ENCODE measurements around the gene CERK.
"Not testable (repeated sequence)": the region's sequence is repeated elsewhere in the genome, so short reads cannot be mapped to it uniquely, and the experiment has no call there.

Gene CERK, protein sequence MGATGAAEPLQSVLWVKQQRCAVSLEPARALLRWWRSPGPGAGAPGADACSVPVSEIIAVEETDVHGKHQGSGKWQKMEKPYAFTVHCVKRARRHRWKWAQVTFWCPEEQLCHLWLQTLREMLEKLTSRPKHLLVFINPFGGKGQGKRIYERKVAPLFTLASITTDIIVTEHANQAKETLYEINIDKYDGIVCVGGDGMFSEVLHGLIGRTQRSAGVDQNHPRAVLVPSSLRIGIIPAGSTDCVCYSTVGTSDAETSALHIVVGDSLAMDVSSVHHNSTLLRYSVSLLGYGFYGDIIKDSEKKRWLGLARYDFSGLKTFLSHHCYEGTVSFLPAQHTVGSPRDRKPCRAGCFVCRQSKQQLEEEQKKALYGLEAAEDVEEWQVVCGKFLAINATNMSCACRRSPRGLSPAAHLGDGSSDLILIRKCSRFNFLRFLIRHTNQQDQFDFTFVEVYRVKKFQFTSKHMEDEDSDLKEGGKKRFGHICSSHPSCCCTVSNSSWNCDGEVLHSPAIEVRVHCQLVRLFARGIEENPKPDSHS

DNA sequence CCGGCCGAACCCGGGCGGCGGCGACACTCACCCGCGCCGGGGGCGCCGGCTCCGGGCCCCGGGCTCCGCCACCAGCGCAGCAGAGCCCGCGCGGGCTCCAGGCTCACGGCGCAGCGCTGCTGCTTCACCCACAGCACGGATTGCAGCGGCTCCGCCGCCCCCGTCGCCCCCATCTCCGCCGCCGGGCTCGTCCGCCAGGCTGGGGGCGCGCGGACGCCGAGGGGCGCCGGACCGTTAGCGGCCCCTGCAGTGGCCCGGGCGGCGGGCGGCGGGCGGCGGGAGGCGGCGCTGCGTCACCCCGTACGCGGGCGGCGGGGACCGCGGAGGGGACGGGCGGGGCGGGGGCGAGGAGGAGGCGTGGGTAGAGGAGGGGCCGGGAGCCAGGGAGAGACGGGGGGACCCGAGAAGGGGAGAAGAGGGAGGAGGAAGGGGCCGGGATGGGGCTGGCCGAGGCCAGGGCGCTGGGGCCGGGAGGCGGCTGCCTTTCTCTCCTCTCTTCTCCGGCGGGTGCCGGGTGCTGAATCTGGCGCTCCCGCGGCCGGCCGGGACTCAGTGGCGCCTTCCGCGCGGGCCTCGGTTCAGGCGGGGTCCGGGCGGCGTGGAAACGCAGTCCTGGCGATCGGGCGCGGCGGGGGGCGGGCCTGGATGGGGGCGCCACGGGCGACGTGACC, at the start of gene CERK:
TSS of gene CERK (minus strand) at position 277 of the 671 bp plus-strand sequence. CDS start at position 173, 104 bp downstream.
- peak; percentile 62 for DNase-seq

DNA sequence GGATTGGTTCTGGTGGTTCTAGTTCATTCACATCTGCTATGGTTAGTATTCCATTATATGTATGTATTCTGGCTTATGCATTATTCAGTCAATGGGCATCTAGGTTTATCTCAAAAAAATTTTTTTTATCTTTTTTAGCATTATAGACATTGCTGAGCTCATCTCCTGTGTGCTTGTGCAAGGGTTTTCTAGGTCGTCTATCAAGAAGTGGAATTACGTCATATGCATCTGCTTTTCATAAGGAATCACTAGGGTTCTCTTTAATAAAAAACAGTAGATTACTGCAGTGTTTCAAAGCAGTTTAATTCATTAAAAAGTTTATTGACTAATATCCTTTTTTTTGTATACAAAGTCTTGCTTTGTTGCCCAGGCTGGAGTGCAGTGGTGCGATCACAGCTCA, 45.7 kb upstream of the CERK start:
- no peak for DNase-seq

DNA sequence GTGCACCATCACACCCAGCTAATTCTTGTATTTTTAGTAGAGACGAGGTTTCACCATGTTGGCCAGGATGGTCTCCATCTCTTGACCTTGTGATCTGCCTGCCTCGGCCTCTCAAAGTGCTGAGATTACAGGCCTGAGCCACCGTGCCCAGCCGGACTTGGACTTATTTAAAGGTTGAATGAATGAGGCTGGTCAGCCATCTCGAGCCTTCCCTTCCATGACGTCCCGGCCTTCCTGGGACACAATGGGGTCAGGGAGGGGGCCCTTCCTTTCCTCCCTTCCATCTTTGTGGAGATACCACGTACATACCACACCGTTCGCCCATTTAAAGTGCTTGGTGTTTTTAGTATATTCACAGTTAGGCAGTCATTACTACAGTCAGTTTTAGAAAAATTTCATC, 44.1 kb upstream of the CERK start:
- DNase-seq, result not testable (repeated sequence)

DNA sequence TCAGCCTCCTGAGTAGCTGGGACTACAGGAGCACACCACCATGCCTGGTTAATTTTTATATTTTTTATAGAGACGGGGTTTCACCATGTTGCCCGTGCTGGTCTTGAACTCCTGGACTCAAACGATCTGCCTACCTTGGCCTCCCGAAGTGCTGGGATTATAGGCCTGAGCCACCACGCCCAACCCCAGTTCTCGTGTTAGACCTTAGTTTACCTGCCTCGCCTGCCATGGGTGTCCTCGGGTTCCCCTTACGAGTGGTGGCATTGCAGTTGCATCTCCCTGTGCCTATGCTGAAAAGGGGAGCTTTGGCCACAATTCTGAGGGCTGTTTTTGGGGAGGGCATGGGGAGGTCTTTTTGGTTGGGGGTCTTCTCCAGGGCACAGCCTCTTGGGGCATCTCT, 43.2 kb upstream of the CERK start:
- no peak for DNase-seq

DNA sequence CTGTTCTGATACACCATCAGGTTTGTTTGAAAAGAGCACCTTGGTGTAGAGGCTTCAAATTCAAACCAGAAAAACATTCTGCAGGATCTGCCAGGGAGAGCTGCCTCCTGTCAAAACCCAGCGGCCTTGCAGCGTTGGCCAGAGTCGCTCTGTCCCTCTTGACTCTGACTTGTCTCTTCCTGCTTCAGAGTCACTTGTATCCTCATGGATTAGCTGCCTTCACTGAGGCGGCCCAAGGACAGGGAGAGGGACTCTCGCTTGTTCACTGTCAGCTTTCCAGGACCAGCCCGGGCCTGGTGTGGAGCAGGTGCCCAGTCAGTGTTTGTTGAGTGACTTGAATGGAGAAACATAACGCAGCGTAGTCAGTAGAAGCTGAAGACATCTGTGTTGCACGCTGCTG, 42.4 kb upstream of the CERK start:
- no peak for DNase-seq

DNA sequence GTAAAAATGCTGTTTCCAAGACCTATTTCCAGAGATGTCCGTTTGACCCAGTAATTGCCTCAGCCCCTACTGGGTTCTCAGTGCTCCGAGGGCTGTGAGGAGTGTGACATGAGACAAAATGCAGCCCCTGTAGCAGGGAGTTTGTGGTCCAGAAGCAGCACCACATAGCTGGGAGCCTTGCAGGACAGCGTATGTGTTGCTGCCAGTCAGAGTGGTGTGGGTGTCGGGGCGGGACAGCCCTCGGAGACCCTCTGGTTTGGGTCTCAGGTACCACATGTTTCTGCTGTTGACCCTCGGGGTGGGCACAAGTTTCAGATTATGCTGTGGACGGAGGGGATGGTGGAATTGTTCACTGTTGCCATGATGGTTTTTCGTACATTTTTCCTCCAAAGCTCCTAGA, 41.6 kb upstream of the CERK start:
- DNase-seq, result no peak

DNA sequence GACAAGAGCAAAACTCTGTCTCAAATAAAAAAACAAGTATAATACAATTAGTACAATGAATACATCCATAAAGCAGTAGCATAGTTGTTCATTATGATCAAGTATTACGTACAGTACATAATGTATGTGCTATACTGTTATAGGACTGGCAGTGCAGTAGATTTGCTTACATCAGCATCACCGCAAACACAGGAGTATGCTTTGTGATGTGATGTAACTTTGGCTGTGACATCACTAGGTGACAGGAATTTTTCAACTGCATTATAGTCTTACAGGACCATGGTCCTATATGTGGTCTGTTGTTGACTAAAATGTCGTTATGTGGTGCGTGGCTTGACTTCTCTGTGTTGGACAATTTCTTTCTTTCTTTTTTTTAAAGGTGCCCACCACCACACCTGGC, 41.0 kb upstream of the CERK start:
- DNase-seq, result no peak

DNA sequence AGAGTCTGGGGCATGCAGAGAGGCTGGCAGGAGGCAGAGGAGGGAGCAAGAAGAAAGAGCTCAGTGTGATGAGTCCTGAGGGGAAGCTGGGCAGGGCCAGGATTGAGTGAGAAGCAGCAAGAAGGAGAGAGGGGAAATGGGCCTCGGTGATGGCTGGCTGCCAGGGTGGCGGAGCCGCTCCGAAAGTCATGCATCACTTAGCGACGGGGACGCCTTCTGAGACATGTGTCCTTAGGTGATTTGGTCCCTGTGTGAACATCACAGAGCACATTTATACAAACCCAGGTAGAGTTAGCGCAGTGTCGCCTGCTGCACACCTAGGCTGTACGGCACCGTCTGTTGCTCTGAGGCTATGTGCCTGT, 39.5 kb upstream of the CERK start:
- peak; percentile 57 for DNase-seq

DNA sequence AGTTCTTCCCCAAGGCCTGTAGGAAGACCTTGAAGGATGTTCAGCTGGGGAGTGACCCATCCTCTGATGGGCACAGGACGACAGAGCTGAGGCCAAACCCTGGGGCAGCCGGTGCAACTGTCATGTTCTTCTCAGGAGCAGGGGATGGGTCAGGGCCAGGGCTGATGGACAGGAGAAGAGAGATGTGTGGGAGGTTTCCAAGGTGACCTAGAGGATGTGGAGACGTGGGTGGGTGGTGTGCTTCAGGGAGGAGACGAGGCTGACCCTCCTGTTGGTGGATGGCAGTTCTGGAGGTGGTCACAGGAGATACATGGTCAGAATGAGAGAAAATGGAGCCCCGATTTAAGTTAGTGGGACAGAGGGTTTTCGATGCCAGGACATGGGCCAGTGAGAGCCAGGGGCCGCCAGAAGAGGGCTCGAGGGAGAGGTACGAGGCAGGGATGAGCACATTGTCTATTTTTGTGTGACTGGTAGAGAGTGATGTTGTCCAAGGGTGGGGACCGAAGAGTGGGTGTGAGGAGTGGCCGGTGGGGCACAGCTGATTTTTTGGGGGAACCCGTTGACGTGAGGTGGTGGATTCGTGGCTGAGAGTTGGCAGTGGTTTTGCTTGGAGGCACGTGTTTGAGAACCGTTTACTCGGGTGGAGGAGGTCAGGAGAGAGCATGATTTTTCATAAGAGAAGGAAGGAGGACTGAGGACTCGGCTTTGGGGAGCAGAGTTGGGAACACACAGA, 39.0 kb upstream of the CERK start:
- no peak for DNase-seq

DNA sequence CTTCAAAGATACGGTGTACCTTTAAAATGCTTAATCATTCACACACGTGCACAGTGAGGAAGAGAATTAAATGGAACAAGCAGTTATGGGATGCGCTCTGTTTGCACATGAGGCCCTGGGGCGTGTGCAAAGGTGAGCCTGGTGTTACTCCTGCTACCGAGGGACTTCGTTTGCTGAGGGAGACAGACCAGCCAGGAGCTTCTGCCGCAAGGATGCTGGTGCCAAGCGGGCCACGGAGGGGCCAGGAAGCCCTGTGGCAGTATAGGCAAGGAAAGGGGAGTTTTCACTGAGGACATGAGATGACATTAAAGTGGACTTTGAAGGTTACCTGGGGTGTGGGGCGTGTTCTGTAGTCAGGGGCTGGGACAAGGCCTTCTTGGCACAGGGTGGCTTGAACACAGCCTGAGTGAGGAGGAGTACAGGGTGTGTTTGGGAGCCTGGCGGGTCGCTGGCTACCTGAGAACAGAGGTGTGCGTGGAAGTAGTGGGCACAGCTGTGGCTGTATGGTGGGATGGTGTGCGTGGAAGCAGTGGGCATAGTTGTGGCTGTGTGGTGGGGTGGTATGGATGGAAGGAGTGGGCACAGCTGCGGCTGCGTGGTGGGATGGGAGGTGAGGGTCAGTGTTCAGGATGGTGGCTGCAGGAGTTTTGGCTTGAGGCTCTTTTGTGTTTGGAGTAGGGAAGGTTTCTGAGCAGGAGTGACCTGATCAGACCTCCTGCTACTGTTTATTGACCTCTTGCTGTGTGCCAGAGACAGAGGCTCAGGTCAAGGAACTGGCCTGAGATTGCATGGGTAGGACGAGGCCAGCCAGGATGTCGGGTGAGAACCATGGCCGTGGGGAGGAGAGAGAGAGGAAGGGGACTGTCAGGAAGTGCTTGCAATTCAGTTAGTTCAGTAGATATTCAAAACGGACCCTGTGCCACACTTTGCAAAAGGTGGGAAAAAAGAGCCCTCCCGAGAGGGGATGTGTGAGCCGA, 38.1 kb upstream of the CERK start:
- no peak for DNase-seq

DNA sequence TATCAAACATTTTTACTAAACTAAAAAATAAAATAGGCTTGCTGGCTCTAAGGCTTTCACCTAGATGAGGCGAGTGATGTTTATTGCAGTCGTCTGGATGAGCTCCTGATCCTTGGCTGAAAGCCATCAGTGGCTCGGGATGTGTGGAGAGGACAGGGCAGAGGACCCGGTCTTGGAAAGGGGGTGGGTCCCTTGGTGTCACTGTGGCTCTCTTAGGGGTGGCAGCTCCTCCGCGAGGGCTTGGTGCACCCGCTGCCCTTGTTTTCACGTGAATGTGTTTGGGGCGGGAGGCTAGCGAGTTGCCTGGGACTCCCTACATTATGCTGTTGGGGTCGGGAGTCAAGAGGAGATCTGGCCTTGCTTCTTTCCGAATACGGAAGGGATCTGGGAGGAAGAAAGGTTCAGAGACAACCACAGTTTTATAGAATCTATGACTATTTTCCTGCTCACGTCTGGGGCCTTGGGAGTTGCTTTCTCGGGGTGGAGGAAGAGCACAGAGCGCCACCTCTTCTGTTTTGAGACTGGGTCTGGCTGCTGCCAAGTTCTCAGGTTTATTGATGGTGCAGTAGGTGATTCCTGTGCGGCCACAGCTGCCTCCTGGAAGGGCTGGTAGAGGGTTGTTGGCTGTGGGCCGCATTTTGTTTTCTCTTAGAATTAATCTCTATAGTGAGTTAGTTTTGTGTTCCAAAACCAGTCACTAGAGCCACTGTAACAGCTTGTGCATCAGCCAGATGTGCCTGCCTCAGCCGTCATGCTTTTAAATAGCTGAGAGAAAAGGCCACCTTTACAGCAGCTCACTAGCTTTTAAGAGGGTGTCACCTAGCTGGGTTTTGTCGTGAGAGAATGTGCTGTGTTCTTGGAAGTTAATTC, 37.2 kb upstream of the CERK start:
- no peak for DNase-seq

DNA sequence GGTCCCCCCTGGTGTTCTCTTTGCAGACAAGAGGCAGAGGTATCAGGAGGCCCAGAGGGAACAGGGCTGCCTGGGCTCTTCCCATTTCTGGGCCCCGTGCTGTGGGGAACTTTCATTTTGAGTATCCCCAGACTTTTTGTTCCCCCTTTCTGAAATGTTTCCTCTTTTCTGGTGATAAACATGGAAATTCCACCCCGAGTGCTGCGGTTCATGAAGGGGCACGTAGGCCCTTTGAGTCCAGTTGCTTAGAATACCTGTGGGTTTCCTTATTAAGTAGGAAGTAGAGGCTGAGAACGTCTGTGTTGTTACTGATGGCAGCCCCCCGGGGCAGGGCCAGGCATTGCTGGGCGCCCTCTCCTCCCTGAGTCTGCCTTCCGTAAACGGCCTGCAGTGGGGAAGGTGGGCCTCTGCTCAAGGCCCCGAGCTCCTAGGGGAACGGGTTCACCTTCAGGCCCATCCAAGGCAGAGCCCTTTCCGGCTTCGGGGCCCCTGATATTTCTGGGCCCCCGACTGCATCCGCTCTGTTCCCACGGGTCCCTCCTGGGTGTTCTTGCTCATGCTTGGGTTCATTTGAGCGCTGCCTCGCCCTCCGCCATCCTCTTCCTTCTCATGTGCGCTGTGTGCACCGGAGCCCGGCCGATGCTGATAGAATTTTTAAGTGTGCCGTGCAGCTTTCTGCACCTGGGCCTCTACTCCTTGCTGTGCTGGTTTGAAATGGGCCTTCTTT, 36.4 kb upstream of the CERK start:
- DNase-seq, result no peak

DNA sequence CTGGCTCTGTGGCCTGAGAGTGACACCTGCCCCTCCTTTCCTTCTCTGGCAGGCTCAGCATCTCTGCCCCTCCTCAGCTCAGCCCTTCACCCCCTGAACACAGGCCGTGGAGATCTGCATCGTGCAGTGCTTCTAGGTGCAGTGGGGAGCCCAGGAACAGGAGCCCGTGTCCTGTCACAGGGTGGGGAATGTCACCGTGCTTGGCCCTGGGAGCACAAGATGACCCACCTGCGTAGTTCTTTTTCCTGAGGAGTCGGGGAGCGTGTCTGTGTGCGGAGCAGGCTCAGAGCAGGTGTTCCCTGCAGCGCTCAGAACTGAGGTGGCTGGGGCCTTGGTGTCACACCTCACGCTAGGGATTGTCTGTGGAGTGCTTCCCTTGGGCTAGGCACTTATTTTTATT, 35.0 kb upstream of the CERK start:
- no peak for DNase-seq

DNA sequence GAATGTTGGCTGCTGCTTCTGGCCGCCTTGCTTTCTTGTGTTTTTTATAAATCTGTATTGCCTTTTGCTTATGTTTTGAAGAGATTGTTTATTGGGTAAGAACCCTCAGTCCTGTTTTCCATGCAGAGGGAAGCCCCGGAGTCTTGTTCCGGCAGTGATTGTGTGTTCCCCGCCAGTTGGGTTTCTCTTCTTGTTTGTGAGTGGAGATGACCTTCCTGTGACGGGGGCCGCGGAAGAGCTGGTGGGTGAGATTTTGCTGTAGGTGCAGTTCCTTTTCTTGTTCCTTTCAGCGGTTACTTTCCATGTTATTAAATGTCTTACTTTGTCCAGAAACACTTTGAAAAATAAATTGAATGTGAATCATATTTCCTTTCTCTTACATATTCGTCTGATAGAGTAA, 32.7 kb upstream of the CERK start:
- DNase-seq, result no peak

DNA sequence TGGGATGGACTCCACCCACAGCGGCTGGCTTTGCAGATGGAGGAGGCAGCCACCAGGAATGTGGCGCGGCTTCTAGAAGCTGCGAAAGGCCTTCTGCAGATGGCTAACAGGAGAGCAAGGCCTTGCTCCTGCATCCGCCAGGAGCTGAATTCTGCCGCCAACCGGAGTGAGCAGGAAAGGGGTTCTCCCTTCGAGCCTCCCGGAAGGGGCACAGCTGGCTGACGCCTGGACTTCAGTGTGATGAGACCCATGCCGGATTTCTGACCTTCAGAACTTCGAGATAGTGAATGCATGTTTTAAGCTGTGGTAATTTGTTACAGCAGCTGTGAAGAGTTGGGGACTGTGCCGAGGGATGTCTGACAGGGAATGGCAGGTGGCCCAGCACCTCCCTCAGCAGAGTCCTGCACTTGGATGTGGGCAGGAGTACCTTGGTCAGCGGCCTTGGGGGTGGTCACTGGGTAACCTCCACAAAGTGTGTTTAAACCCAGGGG, 32.1 kb upstream of the CERK start:
- DNase-seq, result no peak

DNA sequence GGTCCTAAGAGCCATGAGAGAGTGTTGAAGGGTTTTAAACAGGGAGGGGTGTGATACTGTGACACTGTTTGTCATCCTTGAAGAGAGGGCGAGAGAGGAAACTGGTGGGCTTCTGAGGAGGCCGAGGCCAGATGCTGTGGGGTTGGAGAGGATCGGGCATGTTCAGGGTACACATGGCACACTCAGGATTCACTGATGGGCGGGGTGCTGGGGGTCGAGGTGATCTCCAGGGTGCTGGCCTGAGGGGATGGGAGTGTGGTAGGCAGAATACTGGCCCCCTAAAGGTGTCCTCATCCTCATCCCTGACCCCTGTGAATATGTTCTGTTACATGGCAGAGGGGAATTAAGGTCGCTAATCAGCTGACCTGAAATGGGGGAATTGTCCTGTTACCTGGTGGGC, 31.7 kb upstream of the CERK start:
- DNase-seq, result no peak

DNA sequence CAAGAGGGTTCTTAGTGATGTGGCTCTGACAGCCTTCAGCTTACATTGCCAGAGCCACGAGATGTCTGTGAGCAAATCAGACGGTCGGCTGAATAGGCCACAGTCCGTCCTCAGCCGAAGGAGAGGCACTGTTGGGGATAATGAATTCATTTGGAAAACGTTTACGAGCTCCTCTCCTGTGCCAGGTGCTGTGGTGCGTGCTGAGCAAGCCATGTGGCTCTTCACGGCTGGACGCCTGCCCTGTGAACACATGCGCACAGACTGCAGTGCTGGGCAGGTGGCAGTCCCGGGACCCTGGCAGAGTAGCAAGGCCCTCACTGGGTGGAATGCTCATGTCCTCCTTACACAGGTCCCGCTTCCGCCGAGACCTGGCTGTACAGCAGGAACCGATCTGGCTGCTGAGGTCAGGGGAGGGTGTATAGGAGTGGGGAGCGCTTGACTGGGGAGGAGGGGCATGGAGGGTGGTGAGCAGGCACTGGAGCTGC, 31.2 kb upstream of the CERK start:
- DNase-seq, result no peak

DNA sequence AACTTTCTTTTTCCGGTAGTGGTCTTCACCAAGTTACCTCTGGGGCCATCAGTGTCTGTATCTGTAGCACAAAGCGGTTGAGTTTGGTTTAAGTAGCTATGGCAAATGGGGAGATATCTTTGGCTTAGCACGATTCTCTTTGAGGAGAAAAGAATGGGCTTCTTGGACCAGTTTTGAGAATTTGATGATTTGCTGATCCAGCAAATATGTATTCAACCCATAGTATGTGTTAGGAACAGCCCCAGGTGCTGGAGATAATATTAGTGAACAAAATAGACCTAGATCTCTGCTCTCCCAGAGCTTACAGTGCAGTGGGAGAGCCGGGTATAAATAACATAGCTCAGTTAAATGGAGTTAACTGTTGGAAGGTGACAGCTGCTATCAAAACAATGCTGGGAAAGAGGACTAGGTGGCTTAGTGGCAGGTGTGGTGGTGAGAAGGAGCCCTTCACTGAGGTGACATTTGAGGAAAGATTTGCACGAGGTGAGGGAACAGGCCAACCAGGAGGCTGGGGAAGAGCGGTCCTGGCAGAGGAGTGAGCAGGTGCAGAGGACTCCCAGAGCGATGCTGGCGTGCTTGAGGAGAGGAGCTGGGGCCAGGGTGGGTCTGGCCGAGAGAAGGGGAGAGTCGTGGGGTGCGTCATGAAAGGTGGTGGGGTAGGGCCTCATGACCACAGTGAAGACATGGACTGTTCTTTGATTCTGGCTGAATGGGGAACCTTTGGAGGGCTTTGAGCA, 29.4 kb upstream of the CERK start:
- no peak for DNase-seq

DNA sequence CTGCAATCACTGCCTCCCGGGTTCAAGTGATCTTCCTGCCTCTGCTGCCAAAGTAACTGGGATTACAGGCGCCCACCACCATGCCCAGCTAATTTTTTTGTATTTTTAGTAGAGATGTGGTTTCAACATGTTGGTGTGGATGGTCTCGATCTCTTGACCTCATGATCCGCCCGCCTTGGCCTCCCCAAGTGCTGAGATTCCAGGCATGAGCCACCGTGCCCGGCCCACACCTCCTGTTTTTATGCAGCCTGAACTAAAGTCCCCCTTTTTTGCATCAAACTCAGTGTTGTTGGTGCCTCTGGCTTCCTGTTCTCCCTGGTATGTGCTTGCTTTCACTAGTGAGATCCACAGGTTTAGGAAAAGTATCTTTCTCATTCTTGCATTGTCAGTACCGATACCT, 28.6 kb upstream of the CERK start:
- DNase-seq, result no peak
